ENCODE results near the gene DNAJC21.

DNAJC21 gene

DNA sequence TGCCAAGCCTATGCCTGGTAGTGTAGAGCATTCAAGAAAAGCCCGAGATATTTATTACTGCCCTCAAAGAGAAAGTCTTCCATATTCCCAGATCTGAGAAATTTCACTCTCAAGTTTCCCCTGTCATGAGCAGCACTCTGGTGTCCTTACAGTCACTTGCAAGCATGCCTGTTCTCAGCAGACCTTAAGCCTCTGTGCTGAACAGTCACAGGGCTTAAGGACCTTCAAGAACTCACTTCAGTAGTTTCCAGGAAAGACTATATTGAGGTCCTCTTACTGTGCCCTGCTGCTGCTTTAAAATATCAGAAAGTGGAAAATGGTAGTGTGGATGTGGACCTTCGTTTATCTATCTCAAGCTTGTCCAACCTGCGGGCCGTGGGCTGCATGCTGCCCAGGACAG lies 53.5 kb downstream of the DNAJC21 start:
- DNase-seq = no peak

DNA sequence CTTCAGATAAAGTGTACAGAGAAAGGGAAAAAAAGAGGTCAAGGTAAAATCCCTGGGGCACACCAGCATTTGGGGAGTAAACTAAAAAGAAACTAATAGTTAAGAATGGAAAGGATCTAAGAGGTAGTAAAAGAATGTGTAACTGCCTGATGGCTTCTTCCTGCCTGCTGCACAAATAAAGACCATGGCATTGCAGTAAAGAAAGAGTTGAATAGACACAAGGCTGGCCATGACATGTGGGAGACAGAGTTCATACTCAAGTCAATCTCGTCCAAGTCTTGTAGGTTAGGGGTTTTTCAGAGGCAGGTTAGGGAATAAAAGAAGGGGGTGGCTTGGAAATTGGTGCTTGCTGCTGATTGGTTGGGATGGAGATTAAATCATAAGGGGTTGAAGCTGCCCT lies 57.6 kb downstream of the DNAJC21 start:
- no peak for DNase-seq

- no peak for DNase-seq
Observed at GRCh38 chr5:34991486-34992238, 62.3 kb downstream of the DNAJC21 start.

DNA sequence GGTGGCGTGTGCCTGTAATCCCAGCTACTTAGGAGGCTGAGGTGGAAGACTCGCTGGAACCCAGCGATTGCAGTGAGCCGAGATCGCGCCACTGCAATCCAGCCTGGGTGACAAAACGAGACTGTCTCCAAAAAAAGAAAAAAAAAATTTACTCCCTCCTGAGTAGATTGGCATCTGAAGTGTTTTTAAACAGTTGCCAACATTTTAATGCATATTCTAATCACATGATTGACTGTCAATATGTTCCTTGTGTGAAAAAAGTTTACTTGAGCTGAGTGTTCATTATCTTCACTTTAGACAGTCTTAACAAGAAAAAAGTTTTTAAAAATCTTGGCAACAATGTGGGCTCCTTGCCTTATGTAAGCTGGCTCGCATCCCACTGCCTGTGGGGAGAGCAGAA lies 64.6 kb downstream of the DNAJC21 start:
- no peak for DNase-seq

DNA sequence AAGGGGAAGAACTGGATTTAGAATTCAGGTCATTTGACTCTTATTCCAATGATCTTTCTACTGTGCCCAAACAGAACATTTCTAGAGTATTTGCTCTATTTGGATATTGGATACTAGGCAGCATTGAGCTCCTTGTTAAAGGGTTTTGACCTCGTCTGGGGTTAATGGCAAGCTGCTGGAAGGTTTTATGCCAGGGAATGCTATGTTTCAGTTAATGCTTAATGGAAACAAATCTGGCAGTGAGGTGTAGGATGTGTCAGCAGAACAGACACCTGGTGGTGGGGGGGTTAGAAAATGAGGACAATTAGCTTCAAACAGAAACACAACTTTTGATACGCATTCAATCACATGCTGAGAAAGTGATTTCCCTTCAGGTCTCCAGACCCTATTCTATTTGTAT lies 66.9 kb downstream of the DNAJC21 start:
- no peak for DNase-seq

DNA sequence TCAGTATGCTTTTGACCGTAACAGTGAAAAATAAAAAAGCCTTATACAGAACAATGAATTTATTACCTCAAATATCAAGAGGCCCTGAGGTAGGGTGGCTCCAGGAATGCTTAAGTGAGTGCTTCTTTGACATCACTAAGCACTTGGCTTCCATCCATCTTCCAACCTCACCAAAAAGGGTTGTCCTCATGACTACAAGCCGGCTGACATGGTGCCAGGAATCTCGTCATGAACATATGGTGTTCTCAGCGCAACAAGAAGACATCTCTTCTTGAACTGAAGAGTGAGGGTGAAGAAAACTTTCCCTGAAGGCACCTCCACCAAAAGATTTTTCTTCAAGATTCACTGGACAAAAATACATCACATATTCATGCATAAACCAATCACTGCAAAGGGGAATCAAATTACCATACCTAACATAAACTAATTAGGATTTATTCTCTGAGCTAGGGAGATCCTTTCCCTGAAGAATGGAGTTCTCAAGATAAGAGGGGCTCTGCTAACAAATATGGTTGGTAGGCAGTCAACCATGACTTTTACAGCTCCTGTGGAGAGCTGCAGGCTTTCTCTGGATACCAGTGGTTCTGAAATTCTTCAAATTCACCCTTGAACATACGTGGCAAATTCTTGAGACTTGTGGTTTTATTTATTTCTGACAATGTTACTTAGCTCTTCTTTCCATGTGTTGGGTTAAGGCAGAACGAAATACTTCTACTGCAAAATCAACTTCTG lies 68.9 kb downstream of the DNAJC21 start:
- DNase-seq = no peak

GRCh38 chr5:35001842-35002241 lies 72.5 kb downstream of the DNAJC21 start:
- no peak for DNase-seq

DNA sequence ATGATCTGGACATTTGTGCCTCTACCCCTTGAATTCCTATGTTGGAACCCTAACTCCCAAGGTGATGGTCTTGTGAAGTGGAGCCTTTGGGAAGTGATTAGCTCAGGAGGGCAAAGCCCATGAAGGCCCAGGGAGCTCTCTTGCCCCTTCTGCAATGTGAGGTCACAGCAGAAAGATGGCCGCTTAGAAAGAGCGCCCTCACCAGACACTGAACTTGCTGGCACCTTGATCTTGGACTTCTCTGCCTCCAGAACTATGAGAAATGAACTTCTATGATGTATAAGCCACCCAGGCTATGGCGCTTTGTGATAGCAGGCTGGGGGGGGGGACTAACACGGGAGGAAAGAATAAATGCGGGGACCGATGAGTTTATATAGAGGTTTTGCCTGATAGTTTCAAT lies 73.1 kb downstream of the DNAJC21 start:
- DNase-seq = no peak

GRCh38 chr5:35003018-35003957 lies 73.9 kb downstream of the DNAJC21 start:
- DNase-seq = peak in 4 of 5 donors; percentile 19 to 45 (median 24)

GRCh38 chr5:35004200-35004599 lies 74.8 kb downstream of the DNAJC21 start:
- no peak for DNase-seq

GRCh38 chr5:35004771-35005170 lies 75.4 kb downstream of the DNAJC21 start:
- DNase-seq = no peak
